IMR-90 (cell line): ENCODE measurements around the gene KIAA1328. TPM values are rescaled to one million over a fixed set of nuclear protein-coding genes. Genes with fewer than 3 reads are reported as not detected.

Source experiments
- ATAC-seq: fragments of 200-7000 bp; cut with Tn5 transposase; 2 replicates; pipeline ENCODE4 v1.9.1; 2020; ENCODE audit warnings: low read depth, mild to moderate bottlenecking, moderate library complexity
- BruUV-seq: library from RNA; stranded (reverse); fragments of 400-500 nt; replicated peaks from 2 replicates; lab custom pipeline; 2021; lab: Mats Ljungman, UMichigan
- CTCF ChIA-PET: fragments of 300-600 bp; formaldehyde crosslinking; extraction: SDS; loops from one replicate; lab custom pipeline; 2021; ENCODE audit warnings: antibody characterized with exemption; lab: Yijun Ruan, JAX
- POLR2A ChIA-PET: fragments of 300-600 bp; sonication (Branson Sonifier 250); formaldehyde crosslinking; loops from one replicate; lab custom pipeline; 2022; ENCODE audit warnings: antibody characterized with exemption; ENCODE audit not compliant: unreplicated experiment; lab: Charles Lee
- DNase-seq: peaks from one replicate; pipeline ENCODE4 v3.0.0; 2013
- H2AFZ ChIP-seq: replicated peaks from 2 replicates; pipeline ENCODE3; 2013; ENCODE audit warnings: low read length, mild to moderate bottlenecking; ENCODE audit not compliant: poor library complexity
- H2AK5ac ChIP-seq: 2 replicates; pipeline ENCODE4 v1.6.1; 2013; ENCODE audit warnings: low read depth, low read length, inconsistent platforms
- H2AK9ac ChIP-seq: replicated peaks from 2 replicates; pipeline ENCODE3; 2013; ENCODE audit warnings: mild to moderate bottlenecking, low read depth, low read length, moderate library complexity; ENCODE audit not compliant: poor library complexity
- H2BK120ac ChIP-seq: 2 replicates; pipeline ENCODE4 v1.6.1; 2013; ENCODE audit warnings: low read depth, low read length, inconsistent platforms
- H2BK15ac ChIP-seq: 3 replicates; pipeline ENCODE4 v1.6.1; 2013; ENCODE audit warnings: low read depth, low read length, inconsistent platforms
- H2BK20ac ChIP-seq: 2 replicates; pipeline ENCODE4 v1.6.1; 2013; ENCODE audit warnings: low read depth, mild to moderate bottlenecking, inconsistent platforms, low read length, moderate library complexity
- H2BK5ac ChIP-seq: 2 replicates; pipeline ENCODE4 v1.6.1; 2013; ENCODE audit warnings: mild to moderate bottlenecking, low read depth, low read length, inconsistent platforms; ENCODE audit not compliant: poor library complexity, severe bottlenecking
- H3K14ac ChIP-seq: replicated peaks from 2 replicates; pipeline ENCODE4 v1.6.1; 2013; ENCODE audit warnings: low read depth, low read length, inconsistent platforms
- H3K18ac ChIP-seq: 2 replicates; pipeline ENCODE4 v1.6.1; 2013; ENCODE audit warnings: low read depth, low read length, control low read depth
- H3K23ac ChIP-seq: 2 replicates; pipeline ENCODE4 v1.6.1; 2013; ENCODE audit warnings: low read depth, low read length, inconsistent platforms
- H3K27ac ChIP-seq: 2 replicates; pipeline ENCODE4 v1.5.1; 2013; ENCODE audit warnings: mild to moderate bottlenecking, control low read depth, low read length; ENCODE audit not compliant: insufficient read depth
- H3K27me3 ChIP-seq: 2 replicates; pipeline ENCODE4 v1.6.1; 2013; ENCODE audit warnings: low read length; ENCODE audit not compliant: control insufficient read depth, insufficient read depth
- H3K36me3 ChIP-seq: 2 replicates; pipeline ENCODE4 v1.6.1; 2013; ENCODE audit warnings: low read length, mixed read lengths; ENCODE audit not compliant: control insufficient read depth, insufficient read depth
- H3K4ac ChIP-seq: 2 replicates; pipeline ENCODE4 v1.6.1; 2013; ENCODE audit warnings: low read depth, low read length, inconsistent platforms
- H3K4me1 ChIP-seq: 2 replicates; pipeline ENCODE4 v1.6.1; 2013; ENCODE audit warnings: low read length, mixed read lengths; ENCODE audit not compliant: control insufficient read depth, insufficient read depth
- H3K4me2 ChIP-seq: 2 replicates; pipeline ENCODE4 v1.6.1; 2013; ENCODE audit warnings: low read depth, mild to moderate bottlenecking, control low read depth, low read length, moderate library complexity
- H3K4me3 ChIP-seq: 2 replicates; pipeline ENCODE4 v1.5.1; 2013; ENCODE audit warnings: low read depth, mild to moderate bottlenecking, control low read depth, low read length, moderate library complexity; ENCODE audit not compliant: insufficient read depth
- H3K56ac ChIP-seq: 2 replicates; pipeline ENCODE4 v1.6.1; 2013; ENCODE audit warnings: low read length, inconsistent platforms; ENCODE audit not compliant: insufficient read depth; ENCODE audit errors: extremely low read depth
- H3K79me1 ChIP-seq, 2 experiments: 2 replicates each; pipeline ENCODE4 v1.6.1; 2013; ENCODE audit warnings: low read length in 2 of 2, inconsistent platforms in 1 of 2, low read depth in 1 of 2
- H3K9ac ChIP-seq: 2 replicates; pipeline ENCODE4 v1.6.1; 2013; ENCODE audit warnings: low read depth, low read length, control low read depth
- H3K9me1 ChIP-seq: 2 replicates; pipeline ENCODE4 v1.6.1; 2013; ENCODE audit warnings: low read length, inconsistent platforms; ENCODE audit not compliant: insufficient read depth
- H3K9me3 ChIP-seq: 2 replicates; pipeline ENCODE4 v1.6.1; 2013; ENCODE audit warnings: low read length; ENCODE audit not compliant: control insufficient read depth, insufficient read depth
- H4K20me1 ChIP-seq: 2 replicates; pipeline ENCODE4 v1.6.1; 2013; ENCODE audit warnings: low read length, inconsistent platforms; ENCODE audit not compliant: insufficient read depth
- H4K5ac ChIP-seq: 2 replicates; pipeline ENCODE4 v1.6.1; 2013; ENCODE audit warnings: mild to moderate bottlenecking, low read depth, low read length, control low read depth
- H4K8ac ChIP-seq, 2 experiments: 2 replicates each; pipeline ENCODE4 v1.6.1; 2013; ENCODE audit warnings: low read depth in 2 of 2, low read length in 2 of 2, control low read depth in 1 of 2, inconsistent platforms in 1 of 2
- H4K91ac ChIP-seq: 2 replicates; pipeline ENCODE4 v1.6.1; 2013; ENCODE audit warnings: low read depth, low read length, inconsistent platforms; ENCODE audit not compliant: insufficient read depth
- BHLHE40 ChIP-seq: fragments of 150-350 bp; IDR thresholded peaks from 2 replicates; pipeline ENCODE4 v1.6.1; 2016; ENCODE audit warnings: mild to moderate bottlenecking, low read depth, low read length
- CEBPB ChIP-seq: IDR thresholded peaks from 2 replicates; pipeline ENCODE4 v1.6.1; 2012; ENCODE audit warnings: low read depth, low read length, improper control_type of control experiment
- CHD1 ChIP-seq: IDR thresholded peaks from 2 replicates; pipeline ENCODE4 v1.6.1; 2012; ENCODE audit warnings: low read depth, low read length, improper control_type of control experiment
- CTCF ChIP-seq: conservative IDR thresholded peaks from 2 replicates; pipeline ENCODE4 v1.5.1; 2012; ENCODE audit warnings: mild to moderate bottlenecking, low read depth, low read length, improper control_type of control experiment
- ELK1 ChIP-seq: fragments of 150-350 bp; IDR thresholded peaks from 2 replicates; pipeline ENCODE4 v1.6.1; 2016; ENCODE audit warnings: low read depth, mild to moderate bottlenecking, low read length, moderate library complexity, borderline replicate concordance
- FOS ChIP-seq: fragments of 150-350 bp; IDR thresholded peaks from 2 replicates; pipeline ENCODE4 v1.6.1; 2016; ENCODE audit warnings: low read depth, low read length
- MAFK ChIP-seq: IDR thresholded peaks from 2 replicates; pipeline ENCODE4 v1.6.1; 2012; ENCODE audit warnings: low read depth, low read length, improper control_type of control experiment
- MAZ ChIP-seq: IDR thresholded peaks from 2 replicates; pipeline ENCODE4 v1.6.1; 2012; ENCODE audit warnings: low read depth, mild to moderate bottlenecking, low read length, improper control_type of control experiment, moderate library complexity, borderline replicate concordance
- MXI1 ChIP-seq: IDR thresholded peaks from 2 replicates; pipeline ENCODE4 v1.6.1; 2012; ENCODE audit warnings: low read depth, mild to moderate bottlenecking, low read length, moderate library complexity, borderline replicate concordance
- NFE2L2 ChIP-seq: fragments of 150-350 bp; IDR thresholded peaks from 2 replicates; pipeline ENCODE4 v1.6.1; 2016; ENCODE audit warnings: low read depth, mild to moderate bottlenecking, low read length
- POLR2A ChIP-seq: IDR thresholded peaks from 2 replicates; pipeline ENCODE4 v1.6.1; 2012; ENCODE audit warnings: mild to moderate bottlenecking, low read depth, low read length
- RCOR1 ChIP-seq: IDR thresholded peaks from 2 replicates; pipeline ENCODE4 v1.6.1; 2012; ENCODE audit warnings: mild to moderate bottlenecking, low read length, improper control_type of control experiment; ENCODE audit not compliant: insufficient replicate concordance
- RFX5 ChIP-seq: IDR thresholded peaks from 2 replicates; pipeline ENCODE4 v1.8.0; 2012; ENCODE audit warnings: low read depth, mild to moderate bottlenecking, low read length, moderate library complexity
- WGBS, 2 experiments: methylation state at CpG; one replicate each; pipeline versions ENCODE4 v1.1.5 to v1.1.7; 2013; ENCODE audit warnings: missing lambda C conversion rate in 2 of 2; ENCODE audit not compliant: insufficient read length in 1 of 2; ENCODE audit errors: extremely low coverage in 2 of 2; 5-methylcytosine and 5-hydroxymethylcytosine counted together
- dilution Hi-C: fragments of 300-500 bp; cut with HindIII; formaldehyde crosslinking; loops from one replicate; pipeline ENCODE4 v1.14.3; 2018; ENCODE audit warnings: low sequenced_read_pairs; ENCODE audit not compliant: unreplicated experiment
- in situ Hi-C: fragments of 300-500 bp; cut with MboI; formaldehyde crosslinking; loops from 3 replicates; pipeline ENCODE4 v1.14.3; 2019; ENCODE audit warnings: low sequenced_read_pairs, inconsistent platforms, mixed read lengths
- intact Hi-C: fragments of 100-400 bp; cut with micrococcal nuclease; formaldehyde crosslinking; loops from 2 replicates; pipeline ENCODE4 v1.10.0; 2022
- polyA plus RNA-seq, 3 experiments: library from polyadenylated mRNA; depleted of rRNA; stranded (reverse); fragments of >200 nt; gene quantifications; 2 replicates each; pipeline ENCODE4 v1.2.3, GENCODE V29; 2012; ENCODE audit warnings: low replicate concordance in 1 of 3
- total RNA-seq: library from RNA; depleted of rRNA; stranded (reverse); fragments of >200 nt; gene quantifications from 2 replicates; pipeline ENCODE4 v1.2.3, GENCODE V29; 2012

Gene KIAA1328
- total and polyA plus RNA-seq, 2 of the 4 experiments (the other 2 are of a cell fraction), result 2.4 to 7.0 TPM

- H4K91ac ChIP-seq, result peak overlapping the region; percentile 95
- no peak for TF ChIP-seq MAFK
- TF ChIP-seq POLR2A, result no peak; the same call in 1 of the 2 replicates
- no peak for TF ChIP-seq RCOR1
- no peak for TF ChIP-seq RFX5
- TF ChIP-seq CHD1, result 0 out of 2 replicates have a peak, but pooled peaks have one; percentile 15
- TF ChIP-seq MAZ, result no peak
- TF ChIP-seq CTCF, result no peak
- no peak for TF ChIP-seq FOS
- peak; percentile 45; the same call in 1 of the 2 replicates for TF ChIP-seq NFE2L2
- TF ChIP-seq CEBPB, result peak; percentile 43; the same call in 1 of the 2 replicates
- TF ChIP-seq BHLHE40, result no peak
- no peak for TF ChIP-seq MXI1
- TF ChIP-seq ELK1, result no peak
- H4K5ac ChIP-seq, result peak overlapping the region; percentile 87; the same call in 1 of the 2 replicates
- peak overlapping the region; percentile 86 for H2BK120ac ChIP-seq
- H3K4me2 ChIP-seq, result peak overlapping the region; percentile 88
- ATAC-seq (no peak; the same call in 1 of the 2 replicates), DNase-seq (peak; percentile 55)
- peak overlapping the region; percentile 96 for H3K4ac ChIP-seq
- intact Hi-C loops, result no loop called here
- H3K18ac ChIP-seq, result peak overlapping the region; percentile 74
- H4K20me1 ChIP-seq, result no peaks in the 10 kb centered on the region
- peaks cover under 1% of the 10 kb centered on the region for H3K36me3 ChIP-seq
- peak overlapping the region; percentile 69 for H2AK5ac ChIP-seq
- H3K4me3 ChIP-seq, result peak overlapping the region; percentile 98
- H3K27ac ChIP-seq, result peak overlapping the region; percentile 95
- peak overlapping the region; percentile 100 for H2AFZ ChIP-seq
- in situ Hi-C loops, result no loop called here
- H3K56ac ChIP-seq, result peak overlapping the region; percentile 70
- dilution Hi-C loops, result no loop called here
- no peak overlapping the region for H2BK20ac ChIP-seq
- H2BK15ac ChIP-seq, result peak overlapping the region; percentile 76; the same call in 2 of the 3 replicates
- peak overlapping the region; percentile 92 to 98 for H4K8ac ChIP-seq
- H3K9ac ChIP-seq, result peak overlapping the region; percentile 94
- H3K4me1 ChIP-seq, result peaks cover 2% of the 10 kb centered on the region; the same call in 1 of the 2 replicates
- peak overlapping the region; percentile 91 for H3K14ac ChIP-seq
- peak overlapping the region; percentile 92 for H3K23ac ChIP-seq
- no peaks in the 10 kb centered on the region for H3K27me3 ChIP-seq
- peaks cover 3% of the 10 kb centered on the region; the same call in 1 of the 2 replicates for H3K9me1 ChIP-seq
- peaks cover 23 to 46% of the 10 kb centered on the region in 2 experiments for H3K79me1 ChIP-seq
- peak overlapping the region; percentile 88 for H2BK5ac ChIP-seq
- H2AK9ac ChIP-seq, result peak overlapping the region; percentile 93
- 7% methylated on average over 3 of the region's 18 CpGs; no CpG with 5 or more reads in 1 of the 2 experiments for WGBS, 2 experiments
- CTCF ChIA-PET, result interaction anchor here (0.6 kb wide), 1 partner anchor 11 kb away, joined by 4 read pairs; no protein-coding TSS in a partner anchor
- no peaks in the 10 kb centered on the region for H3K9me3 ChIP-seq
- POLR2A ChIA-PET, result interaction anchor here (0.6 kb wide), 1 partner anchor 367 kb away, joined by 3 read pairs; no protein-coding TSS in a partner anchor
- BruUV-seq, result no TSS peak
Observed at GRCh38 chr18:36828157-36828629, 734 bp upstream of the KIAA1328 start.
